Stimulated activated CD4-positive, alpha-beta T cell treated with anti-CD3 and anti-CD28 coated beads, Interleukin-4, amount 100 ng/mL, for 48 hours (primary cell): ENCODE results near the gene CLNS1A.
"Not testable (repeated sequence)": the region's sequence is repeated elsewhere in the genome, so short reads cannot be mapped to it uniquely, and the experiment has no call there.

ENCODE experiments used
- DNase-seq, 2 donors: peaks; one replicate each; pipeline ENCODE4 v3.0.0-alpha.2; 2020; ENCODE audit warnings: low read depth in 2 of 2

CLNS1A gene

DNA sequence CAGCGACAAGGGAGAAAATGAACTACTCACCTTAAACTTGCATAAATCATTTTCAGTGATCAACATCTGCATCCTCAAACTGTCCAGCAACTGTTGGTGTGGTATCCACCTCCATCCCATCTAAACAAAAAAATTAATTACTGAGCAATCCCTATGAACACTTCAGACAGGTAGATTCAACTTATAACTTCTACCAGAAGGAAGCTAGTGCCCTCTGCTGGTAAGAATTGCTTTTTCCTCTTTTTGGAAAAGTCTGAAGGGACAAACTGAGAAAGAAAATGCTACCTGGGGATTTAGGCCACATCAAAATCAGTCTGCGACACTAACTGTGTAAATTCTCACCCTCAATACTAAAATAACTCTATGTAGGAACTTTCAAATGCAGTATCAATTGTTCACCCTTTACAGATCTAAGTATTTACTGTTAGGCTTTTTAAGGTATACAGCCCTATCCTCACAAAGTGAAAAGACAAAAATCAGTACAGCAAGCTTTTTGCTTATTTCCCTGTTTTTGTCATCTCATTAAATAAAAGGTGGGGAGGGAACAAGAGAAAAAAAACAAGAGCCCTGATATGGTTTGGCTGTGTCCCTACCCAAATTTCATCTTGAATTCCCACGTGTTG, 17.9 kb downstream of the CLNS1A start:
- DNase-seq, result no peak

- DNase-seq, result no peak
Observed at GRCh38 chr11:77617892-77618291, 19.7 kb downstream of the CLNS1A start.

- no peak for DNase-seq
Observed at GRCh38 chr11:77611921-77612320, 25.7 kb downstream of the CLNS1A start.

DNA sequence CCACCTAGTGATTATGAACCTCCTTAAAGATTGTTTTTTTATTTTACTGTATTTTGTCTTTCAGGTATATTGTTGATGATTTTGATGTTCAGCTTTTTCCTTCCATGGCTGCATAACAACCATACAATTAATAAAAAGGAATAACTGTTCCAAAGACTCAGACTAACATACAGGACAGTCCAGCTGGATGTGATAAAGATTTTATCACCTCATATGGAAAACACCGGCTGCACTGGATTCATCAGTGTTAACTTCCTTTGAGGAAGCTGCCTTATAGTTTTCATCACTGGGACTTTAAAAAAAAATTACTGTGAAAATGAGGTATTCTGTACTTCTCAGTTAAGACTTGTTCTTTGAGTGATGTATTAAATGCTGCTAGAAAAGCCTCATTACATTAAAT, 28.4 kb downstream of the CLNS1A start:
- DNase-seq, result no peak

- DNase-seq, result no peak
Observed at GRCh38 chr11:77604281-77604680, 33.3 kb downstream of the CLNS1A start.

GRCh38 chr11:77602381-77603088, 35.1 kb downstream of the CLNS1A start:
- no peak for DNase-seq

DNA sequence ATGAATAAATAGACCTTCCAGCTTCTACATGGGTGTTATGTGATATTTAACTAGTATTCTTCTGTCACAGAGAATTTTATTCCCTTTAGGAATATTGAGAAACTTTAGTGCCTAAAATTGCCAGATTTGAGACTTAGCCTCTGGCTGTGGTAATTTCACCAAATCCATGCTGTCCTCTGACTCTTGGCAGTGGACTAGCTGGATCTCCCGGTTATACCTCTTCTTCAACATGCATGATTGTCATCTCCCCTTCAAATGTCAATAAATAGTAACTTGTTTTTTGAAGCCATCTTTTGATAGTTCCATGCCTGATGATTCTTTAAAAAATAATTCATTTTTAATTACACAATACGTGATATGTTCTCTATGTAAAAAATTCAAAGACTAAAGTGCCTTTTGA, 39.4 kb downstream of the CLNS1A start:
- no peak for DNase-seq

GRCh38 chr11:77596626-77597025, 41.0 kb downstream of the CLNS1A start:
- no peak for DNase-seq

DNA sequence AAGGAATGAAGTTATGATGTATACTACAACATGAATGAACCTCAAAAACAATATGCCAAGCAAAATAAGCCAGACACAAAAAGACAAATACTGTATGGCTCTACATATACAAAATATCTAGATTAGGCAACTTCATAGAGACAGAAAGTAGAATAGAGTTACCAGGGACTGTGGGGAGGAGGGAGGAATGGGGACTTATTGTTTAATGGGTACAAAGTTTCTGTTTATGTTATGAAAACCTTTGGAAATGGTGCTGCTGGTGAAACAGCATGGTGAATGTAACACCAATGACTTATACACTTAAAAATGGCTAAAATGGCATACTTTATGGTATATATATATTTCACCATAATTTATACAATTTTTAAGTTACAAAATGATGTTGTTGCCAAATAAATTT, 43.7 kb downstream of the CLNS1A start:
- DNase-seq, result no peak

DNA sequence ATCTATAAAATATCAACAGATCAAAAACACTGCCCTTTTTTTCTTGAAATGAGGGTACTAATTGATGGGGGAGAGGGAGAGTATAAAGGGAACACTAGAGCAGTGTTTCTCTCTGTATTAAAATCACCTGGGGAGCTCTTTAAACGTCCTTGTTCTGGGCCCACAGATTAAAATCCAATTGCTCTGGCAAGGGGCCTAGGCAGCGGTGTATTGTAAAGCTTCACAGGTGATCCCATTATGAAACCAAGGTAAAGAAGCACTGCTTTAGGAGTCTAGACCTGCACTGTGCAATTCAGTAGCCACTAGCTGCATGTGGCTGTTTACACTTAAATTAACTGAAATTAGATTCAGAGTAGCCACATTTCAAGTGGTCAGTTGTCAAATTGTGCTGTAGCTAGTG, 44.9 kb downstream of the CLNS1A start:
- no peak for DNase-seq

DNA sequence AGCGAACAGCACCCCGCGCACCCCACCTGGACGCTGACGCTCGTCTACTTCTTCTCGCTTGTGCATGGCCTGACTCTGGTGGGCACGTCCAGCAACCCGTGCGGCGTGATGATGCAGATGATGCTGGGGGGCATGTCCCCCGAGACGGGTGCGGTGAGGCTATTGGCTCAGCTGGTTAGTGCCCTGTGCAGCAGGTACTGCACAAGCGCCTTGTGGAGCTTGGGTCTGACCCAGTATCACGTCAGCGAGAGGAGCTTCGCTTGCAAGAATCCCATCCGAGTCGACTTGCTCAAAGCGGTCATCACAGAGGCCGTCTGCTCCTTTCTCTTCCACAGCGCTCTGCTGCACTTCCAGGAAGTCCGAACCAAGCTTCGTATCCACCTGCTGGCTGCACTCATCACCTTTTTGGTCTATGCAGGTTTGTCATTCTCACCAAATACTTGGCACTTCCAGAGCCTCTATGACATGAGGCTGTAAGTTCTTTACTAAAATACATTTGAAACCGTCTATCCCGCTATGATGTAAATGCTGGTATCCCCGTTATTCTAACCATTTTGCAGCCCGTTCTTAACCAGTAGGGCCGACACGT, 47.3 kb downstream of the CLNS1A start:
- no peak for DNase-seq

- peak; percentile 54 to 71 for DNase-seq
Observed at GRCh38 chr11:77589521-77590193, 47.9 kb downstream of the CLNS1A start, which contains the start of gene AQP11. TSS of gene AQP11 (plus strand) at chr11:77589953. CDS start at chr11:77589993, 40 bp downstream.

DNA sequence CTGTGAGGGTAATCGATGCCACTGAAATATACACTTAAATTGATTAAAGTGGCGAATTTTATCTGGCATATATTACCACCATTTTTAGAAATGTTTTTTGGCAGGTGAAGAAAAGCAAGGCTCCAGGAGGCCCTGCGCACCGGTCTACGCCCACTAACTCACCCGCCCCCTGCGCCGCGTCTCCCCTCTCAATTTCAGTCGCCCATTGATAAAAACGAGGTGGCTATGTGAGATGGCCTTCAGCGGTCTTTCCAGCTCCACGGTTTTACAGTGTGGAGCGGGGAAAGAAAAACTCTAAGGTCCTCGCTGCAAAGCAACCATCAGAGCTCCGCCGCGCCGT, 48.4 kb downstream of the CLNS1A start:
- DNase-seq, result no peak

DNA sequence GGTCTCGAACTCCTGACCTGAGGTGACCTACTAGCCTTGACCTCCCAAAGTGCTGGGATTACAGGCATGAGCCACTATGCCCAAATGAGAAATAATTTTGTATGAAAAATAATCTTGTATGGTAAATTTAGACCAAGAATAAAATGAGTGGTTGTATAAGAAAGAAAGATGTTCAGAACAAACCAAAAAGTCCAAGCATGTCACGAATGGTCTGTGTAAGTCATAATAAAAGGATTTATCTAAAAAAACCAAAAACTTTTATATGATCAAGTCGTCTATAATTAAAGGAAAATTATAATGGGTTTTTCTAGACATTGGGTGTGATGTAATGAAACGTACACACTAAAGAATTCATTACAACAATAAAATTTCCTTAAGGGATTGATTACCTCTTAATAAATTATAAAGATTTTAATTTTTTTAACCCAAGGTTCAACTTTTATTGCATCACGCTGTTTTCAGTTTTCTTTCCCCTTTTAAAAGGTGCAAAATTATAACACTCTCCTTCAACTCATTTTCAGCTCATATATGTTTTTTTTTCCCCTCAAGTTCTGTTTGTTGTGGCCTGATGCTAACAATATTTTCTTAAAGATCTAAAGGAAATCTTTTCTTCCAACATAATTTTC, 56.8 kb downstream of the CLNS1A start:
- DNase-seq, result peak in 1 of 2 donors; percentile 2

DNA sequence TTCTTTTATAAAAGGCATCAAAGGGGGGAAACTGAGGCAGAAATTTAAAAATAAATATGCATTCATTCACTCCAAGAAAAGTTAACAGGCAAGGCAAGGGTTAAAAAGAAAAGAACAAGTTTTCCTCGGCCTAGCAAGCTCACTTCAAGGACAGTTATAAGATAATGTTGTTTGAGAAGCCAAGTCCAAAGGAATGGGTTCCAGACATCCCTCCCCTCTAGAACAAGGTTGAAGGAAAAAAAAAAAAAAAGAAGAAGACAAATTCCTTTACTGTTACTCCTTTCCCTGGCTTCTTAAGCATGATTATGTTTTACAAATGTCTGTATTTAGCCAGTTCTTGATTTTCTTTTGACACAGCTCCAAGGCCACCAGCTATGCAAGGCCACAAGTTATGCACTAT, 62.2 kb downstream of the CLNS1A start:
- DNase-seq, result not testable (repeated sequence)

GRCh38 chr11:77570896-77571295, 66.7 kb downstream of the CLNS1A start:
- not testable (repeated sequence) for DNase-seq

DNA sequence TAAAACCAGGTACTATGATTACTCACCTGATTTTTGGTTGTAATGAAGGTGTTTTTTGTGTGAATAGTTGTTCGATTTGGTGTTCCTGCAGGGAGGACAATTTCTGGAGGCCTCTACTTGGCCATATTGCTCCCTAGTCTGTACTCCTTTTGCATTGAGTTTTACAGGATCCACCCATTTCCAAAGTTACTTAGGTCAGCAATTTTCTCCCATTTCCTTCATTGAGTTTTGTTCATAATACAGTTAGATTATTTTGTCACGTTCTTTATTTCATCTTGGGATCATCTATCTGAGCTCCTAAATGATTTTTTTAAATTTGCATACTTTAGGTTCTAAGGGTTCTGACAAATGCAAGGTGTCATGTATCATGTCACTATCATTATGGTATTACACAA, 67.9 kb downstream of the CLNS1A start:
- DNase-seq, result no peak

DNA sequence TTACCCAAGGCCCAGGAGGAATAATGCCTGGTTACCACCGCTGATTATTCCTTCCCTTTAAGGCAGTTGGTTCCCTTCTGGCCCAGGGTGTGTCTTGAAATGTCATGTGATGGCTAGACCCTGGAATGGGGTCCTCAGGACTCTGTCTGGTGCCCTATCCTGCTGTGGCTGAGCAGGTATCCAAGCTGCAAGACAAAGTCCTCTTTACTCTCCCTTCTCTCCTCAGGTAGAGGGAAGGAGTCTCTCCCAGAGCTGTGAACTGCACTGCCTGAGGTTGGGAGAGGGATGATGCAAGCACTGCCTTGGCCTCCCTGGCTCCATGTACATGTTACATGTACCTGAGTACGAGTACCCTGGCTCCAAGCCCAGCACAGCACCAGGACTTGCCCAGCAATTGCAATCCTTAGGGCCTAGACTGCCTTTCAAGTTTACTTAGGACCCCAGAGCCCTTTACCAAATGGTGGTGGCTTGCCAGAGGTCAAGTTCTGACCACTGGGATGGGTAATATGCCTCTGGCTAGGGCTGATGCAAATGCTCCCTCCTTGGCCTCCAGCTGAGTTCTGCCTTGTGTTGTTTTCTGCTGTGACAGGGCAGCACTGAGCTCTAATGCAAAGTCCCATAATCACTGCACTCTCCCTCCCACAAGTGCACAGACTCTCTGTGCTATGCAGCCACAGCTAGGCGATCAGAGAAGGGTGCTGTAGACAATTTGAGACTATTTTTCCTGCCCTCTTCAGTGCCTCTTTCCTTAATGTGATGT, 68.5 kb downstream of the CLNS1A start:
- no peak for DNase-seq

DNA sequence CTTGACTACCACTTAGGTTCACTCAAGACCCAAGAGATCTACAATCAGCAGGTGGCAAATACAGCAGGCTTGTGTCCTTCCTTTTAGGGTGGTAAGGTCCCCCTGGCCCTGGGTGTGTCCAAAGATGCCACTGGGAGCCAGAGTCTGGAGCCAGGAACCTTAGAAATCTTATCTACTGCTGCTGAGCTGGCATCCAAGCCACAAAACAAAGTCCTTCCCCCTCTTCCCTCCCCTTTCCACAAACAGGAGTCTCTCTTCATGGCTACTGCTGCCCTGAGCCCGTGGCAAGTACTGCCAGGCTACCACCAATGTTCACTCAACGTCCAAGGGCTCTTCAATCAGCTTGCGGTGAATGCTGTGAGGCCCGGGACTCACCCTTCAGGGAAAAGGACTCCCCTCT, 69.3 kb downstream of the CLNS1A start:
- no peak for DNase-seq
